ENCODE results near the gene TEX2.

DNA sequence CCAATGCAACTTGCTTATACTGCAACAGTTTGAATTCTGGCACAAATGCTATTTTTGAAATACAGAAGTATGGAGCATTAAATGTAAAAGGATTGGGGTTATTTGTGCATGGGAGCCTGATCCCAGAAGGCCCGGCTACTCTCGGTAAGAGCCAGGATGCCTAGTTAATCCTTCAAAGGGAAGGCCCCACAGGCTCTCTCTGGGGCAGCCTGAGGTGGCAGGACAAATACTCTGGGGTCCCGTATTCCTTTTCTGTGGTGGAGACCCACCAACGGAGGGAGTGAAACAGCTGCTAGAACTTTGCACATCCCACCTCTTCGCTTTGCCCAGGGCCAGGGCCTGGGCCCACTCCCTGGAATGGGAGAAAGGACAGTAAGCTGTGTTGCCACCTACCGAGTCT, 163.5 kb downstream of the TEX2 start:
- TF ChIP-seq CREB1 (IDR thresholded peaks at IDR 0.05; ENCODE audit: low read depth): no peak
- TF ChIP-seq TEAD4 (IDR thresholded peaks at IDR 0.05): no peak
- no peak for TF ChIP-seq TAF1 (IDR thresholded peaks at IDR 0.05; ENCODE audit: low read depth)
- TF ChIP-seq, protein P1, sequence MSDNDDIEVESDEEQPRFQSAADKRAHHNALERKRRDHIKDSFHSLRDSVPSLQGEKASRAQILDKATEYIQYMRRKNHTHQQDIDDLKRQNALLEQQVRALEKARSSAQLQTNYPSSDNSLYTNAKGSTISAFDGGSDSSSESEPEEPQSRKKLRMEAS (IDR thresholded peaks at IDR 0.05): no peak
